Suprapubic skin (tissue), 3 donors: ENCODE measurements around the gene CRYBA2.

Experiments used
- EP300 ChIP-seq: sonication (generic); formaldehyde crosslinking; IDR thresholded peaks from one replicate; pipeline ENCODE4 v1.6.1; 2017; ENCODE audit warnings: antibody characterized with exemption
- POLR2A ChIP-seq, 2 donors: fragments of 450-650 bp; IDR thresholded peaks; one replicate each; pipeline ENCODE4 v1.6.1; 2017; ENCODE audit warnings: antibody characterized with exemption in 2 of 2, mild to moderate bottlenecking in 2 of 2, moderate library complexity in 2 of 2
- TF ChIP-seq, protein P1 (sequence below), 2 donors: fragments of 200-600 bp in 1 of 2; fragments of 450-650 bp in 1 of 2; sonication (generic) in 1 of 2; IDR thresholded peaks; one replicate each; pipeline ENCODE4 v1.5.1; 2016 to 2019; ENCODE audit warnings: antibody characterized with exemption in 2 of 2, mild to moderate bottlenecking in 1 of 2, moderate library complexity in 1 of 2

DNA sequence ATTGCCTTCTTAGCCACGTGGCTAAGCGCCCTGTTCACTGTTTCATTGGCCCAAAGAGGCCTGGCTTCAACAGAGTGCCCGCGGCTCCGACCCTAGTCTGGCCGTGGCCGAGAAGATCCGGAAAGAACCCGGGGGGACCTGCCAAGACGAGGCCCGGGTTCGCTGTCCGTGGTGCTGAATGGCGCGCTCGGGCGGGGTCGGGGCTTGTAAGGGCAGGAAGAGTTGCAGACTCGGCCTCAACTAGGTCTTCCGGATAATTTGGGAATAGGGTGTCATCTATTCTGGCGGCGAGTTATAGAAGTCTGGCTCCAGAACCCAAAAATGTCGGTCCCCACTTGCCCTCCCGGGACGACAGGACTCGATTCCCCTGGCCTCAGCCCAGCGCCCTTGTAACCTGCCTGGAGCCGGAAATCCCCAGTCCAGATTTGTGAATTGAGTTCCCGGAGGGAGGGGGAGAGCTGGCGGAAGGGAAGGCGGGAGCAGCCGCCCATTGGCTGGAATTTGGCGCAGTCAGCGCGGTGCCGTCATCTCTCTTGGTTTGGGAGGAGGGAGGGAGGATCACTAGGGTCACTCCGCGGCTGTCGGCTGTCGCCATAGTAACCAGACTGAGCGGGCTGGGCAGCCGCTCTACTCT, 30.2 kb downstream of the CRYBA2 start:
- TF ChIP-seq, protein P1, sequence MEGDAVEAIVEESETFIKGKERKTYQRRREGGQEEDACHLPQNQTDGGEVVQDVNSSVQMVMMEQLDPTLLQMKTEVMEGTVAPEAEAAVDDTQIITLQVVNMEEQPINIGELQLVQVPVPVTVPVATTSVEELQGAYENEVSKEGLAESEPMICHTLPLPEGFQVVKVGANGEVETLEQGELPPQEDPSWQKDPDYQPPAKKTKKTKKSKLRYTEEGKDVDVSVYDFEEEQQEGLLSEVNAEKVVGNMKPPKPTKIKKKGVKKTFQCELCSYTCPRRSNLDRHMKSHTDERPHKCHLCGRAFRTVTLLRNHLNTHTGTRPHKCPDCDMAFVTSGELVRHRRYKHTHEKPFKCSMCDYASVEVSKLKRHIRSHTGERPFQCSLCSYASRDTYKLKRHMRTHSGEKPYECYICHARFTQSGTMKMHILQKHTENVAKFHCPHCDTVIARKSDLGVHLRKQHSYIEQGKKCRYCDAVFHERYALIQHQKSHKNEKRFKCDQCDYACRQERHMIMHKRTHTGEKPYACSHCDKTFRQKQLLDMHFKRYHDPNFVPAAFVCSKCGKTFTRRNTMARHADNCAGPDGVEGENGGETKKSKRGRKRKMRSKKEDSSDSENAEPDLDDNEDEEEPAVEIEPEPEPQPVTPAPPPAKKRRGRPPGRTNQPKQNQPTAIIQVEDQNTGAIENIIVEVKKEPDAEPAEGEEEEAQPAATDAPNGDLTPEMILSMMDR (IDR thresholded peaks at IDR 0.05) = no peak
- TF ChIP-seq EP300 = no peak
- no peak for TF ChIP-seq POLR2A (IDR thresholded peaks at IDR 0.05)
